ENCODE data around the gene ATAD5. TPM values are rescaled to one million over a fixed set of nuclear protein-coding genes. Genes with fewer than 3 reads are reported as not detected.

ATAD5 gene
- total RNA-seq, 1 experiment from 2014 or later: 4.2 TPM

DNA sequence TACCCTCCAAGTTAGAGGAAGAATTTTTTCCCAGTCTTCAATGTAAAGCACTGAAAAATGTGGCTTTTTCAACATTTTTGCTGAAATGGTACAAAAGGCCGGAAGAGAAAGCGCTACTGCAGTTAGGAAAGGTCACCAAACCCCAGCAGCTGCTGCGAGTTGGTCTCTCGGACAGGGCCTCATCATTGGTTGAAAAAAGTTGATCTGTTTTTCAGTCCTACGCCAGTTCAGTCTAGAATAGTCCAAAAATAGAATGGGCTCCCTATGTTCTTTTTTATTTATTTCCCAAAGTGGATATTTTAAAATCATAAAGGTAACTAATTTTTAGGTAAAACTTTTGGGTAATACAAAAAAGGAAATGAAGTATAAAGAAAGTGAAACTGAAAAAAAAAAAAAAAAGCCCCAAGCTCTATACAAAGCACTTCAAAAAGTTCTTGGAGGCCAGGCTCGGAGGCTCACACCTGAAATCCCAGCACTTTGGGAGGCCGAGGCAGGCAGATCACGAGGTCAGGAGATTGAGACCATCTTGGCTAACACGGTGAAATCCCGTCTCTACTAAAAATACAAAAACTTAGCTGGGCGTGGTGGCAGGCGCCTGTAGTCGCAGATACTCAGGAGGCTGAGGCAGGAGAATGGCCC lies 107.4 kb downstream of the ATAD5 start:
- intact Hi-C loops (cut with micrococcal nuclease): no loop called here

DNA sequence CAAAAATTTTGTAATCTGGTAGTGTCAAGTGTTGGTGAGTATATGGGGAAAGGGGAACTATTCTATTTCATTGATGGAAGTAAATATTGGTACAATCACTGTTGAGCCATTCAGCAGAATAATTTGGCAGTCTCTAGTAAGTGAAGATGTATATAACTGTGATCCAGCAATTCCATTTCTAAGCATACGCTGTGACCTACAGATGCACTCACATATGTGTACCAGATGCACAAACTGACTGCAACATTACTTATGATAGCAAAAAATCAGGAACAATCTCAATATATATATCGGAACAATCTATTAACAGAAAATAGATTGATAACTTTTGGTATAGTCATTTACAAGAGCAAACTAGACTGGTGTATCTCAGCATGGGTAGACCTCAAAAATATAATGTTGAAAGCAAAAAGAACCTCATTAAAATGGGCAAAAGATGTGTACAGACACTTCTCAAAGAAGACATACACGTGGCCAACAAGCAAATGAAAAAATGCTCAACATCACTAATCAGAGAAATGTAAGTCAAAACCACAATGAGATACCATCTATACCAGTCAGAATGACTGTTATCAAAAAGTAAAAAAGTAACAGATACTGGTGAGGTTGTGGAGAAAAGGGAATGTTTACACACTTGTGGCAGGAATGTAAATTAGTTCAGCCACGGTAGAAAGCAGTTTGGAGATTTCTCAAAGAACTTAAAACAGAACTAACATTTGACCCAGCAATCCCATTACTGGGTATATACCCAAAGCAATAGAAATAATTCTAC lies 110.7 kb downstream of the ATAD5 start:
- H3K4me3 ChIP-seq (ENCODE audit: low read length): no peak overlapping the region
- H3K4me2 ChIP-seq (ENCODE audit: low read length): no peak overlapping the region
- TF ChIP-seq EZH2phosphoT487 (IDR thresholded peaks at IDR 0.05; ENCODE audit: borderline replicate concordance, low read length) (no peak), EZH2 (IDR thresholded peaks at IDR 0.05; ENCODE audit: low read length, unreplicated experiment) (no peak)
- TF ChIP-seq, protein P1, sequence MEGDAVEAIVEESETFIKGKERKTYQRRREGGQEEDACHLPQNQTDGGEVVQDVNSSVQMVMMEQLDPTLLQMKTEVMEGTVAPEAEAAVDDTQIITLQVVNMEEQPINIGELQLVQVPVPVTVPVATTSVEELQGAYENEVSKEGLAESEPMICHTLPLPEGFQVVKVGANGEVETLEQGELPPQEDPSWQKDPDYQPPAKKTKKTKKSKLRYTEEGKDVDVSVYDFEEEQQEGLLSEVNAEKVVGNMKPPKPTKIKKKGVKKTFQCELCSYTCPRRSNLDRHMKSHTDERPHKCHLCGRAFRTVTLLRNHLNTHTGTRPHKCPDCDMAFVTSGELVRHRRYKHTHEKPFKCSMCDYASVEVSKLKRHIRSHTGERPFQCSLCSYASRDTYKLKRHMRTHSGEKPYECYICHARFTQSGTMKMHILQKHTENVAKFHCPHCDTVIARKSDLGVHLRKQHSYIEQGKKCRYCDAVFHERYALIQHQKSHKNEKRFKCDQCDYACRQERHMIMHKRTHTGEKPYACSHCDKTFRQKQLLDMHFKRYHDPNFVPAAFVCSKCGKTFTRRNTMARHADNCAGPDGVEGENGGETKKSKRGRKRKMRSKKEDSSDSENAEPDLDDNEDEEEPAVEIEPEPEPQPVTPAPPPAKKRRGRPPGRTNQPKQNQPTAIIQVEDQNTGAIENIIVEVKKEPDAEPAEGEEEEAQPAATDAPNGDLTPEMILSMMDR (conservative IDR thresholded peaks at IDR 0.05; ENCODE audit: low read depth, low read length): no peak
- H4K20me1 ChIP-seq (ENCODE audit: low read length): no peaks in the 10 kb centered on the region
- H3K27ac ChIP-seq (ENCODE audit: low read length): no peak overlapping the region
- no peaks in the 10 kb centered on the region for H3K27me3 ChIP-seq (ENCODE audit: low read length)
- no peaks in the 10 kb centered on the region for H3K9me3 ChIP-seq (ENCODE audit: low read length)
- no peak overlapping the region for H3K9ac ChIP-seq (ENCODE audit: low read length)
- no peaks in the 10 kb centered on the region for H3K79me2 ChIP-seq (ENCODE audit: low read length)
- DNase-seq (no peak), ATAC-seq (no peak)
- no peaks in the 10 kb centered on the region for H3K4me1 ChIP-seq (ENCODE audit: insufficient read depth, low read length)
- H3K9me2 ChIP-seq (replicated peaks; ENCODE audit: low read length): no peaks in the 10 kb centered on the region
- H3K36me3 ChIP-seq (ENCODE audit: low read depth, low read length): no peaks in the 10 kb centered on the region
- no peak overlapping the region for H2AFZ ChIP-seq (ENCODE audit: low read length)
- no TSS peak for BruUV-seq (replicated peaks)
- ChIA-PET CTCF (no interaction called here), POLR2A (ENCODE audit: unreplicated experiment) (no interaction called here)
- intact Hi-C loops (cut with micrococcal nuclease): no loop called here
- no peaks in the 10 kb centered on the region for H3F3A ChIP-seq (ENCODE audit: low read length, unreplicated experiment)

More for the DNA sequence above, 107.4 kb downstream of the ATAD5 start:
- no peaks in the 10 kb centered on the region for H3K79me2 ChIP-seq (ENCODE audit: low read length)
- no peaks in the 10 kb centered on the region for H3K4me1 ChIP-seq (ENCODE audit: insufficient read depth, low read length)
- H3K4me3 ChIP-seq (ENCODE audit: low read length): no peak overlapping the region
- ChIA-PET POLR2A (ENCODE audit: unreplicated experiment) (no interaction called here), CTCF (interaction anchor here (0.6 kb wide), 1 partner anchor 401 kb away, joined by 3 read pairs; no protein-coding TSS in a partner anchor)
- H3K9ac ChIP-seq (ENCODE audit: low read length): no peak overlapping the region
- no peaks in the 10 kb centered on the region for H3K36me3 ChIP-seq (ENCODE audit: low read depth, low read length)
- no peaks in the 10 kb centered on the region for H3K9me2 ChIP-seq (replicated peaks; ENCODE audit: low read length)
- no peak overlapping the region for H2AFZ ChIP-seq (ENCODE audit: low read length)
- H3F3A ChIP-seq (ENCODE audit: low read length, unreplicated experiment): no peaks in the 10 kb centered on the region
- TF ChIP-seq, protein P1 (conservative IDR thresholded peaks at IDR 0.05; ENCODE audit: low read depth, low read length): no peak
- TF ChIP-seq EZH2phosphoT487 (IDR thresholded peaks at IDR 0.05; ENCODE audit: borderline replicate concordance, low read length) (no peak), EZH2 (IDR thresholded peaks at IDR 0.05; ENCODE audit: low read length, unreplicated experiment) (no peak)
- no peak overlapping the region for H3K27ac ChIP-seq (ENCODE audit: low read length)
- no peaks in the 10 kb centered on the region for H4K20me1 ChIP-seq (ENCODE audit: low read length)
- no peaks in the 10 kb centered on the region for H3K9me3 ChIP-seq (ENCODE audit: low read length)
- no peak overlapping the region for H3K4me2 ChIP-seq (ENCODE audit: low read length)
- ATAC-seq (no peak), DNase-seq (no peak)
- BruUV-seq (replicated peaks): no TSS peak
- no peaks in the 10 kb centered on the region for H3K27me3 ChIP-seq (ENCODE audit: low read length)

Other genes starting within 250 kb of the ATAD5 start
- gene CRLF3, start 7.3 kb upstream of the ATAD5 start, total RNA-seq (2014; rRNA removed): 6.6 and 9.8 TPM in 2 replicates
- 9.3 and 11.3 TPM in 2 replicates for gene TEFM, start 74.3 kb downstream of the ATAD5 start, total RNA-seq (2014; rRNA removed)
- 0.86 and 2.5 TPM in 2 replicates for gene ADAP2, start 90.0 kb downstream of the ATAD5 start, total RNA-seq (2014; rRNA removed)
- 10.4 and 10.7 TPM in 2 replicates for gene RNF135, start 139.1 kb downstream of the ATAD5 start, total RNA-seq (2014; rRNA removed)